HG02610 (cell line): ENCODE data around the gene FGGY.
A peak's percentile ranks its signal among the peaks of the same experiment; 100 is the strongest.
"Not testable (repeated sequence)": the region's sequence is repeated elsewhere in the genome, so short reads cannot be mapped to it uniquely, and the experiment has no call there.

Experiments used
- ATAC-seq: cut with Tn5 transposase; IDR thresholded peaks from one replicate; pipeline ENCODE4 v1.9.1; 2021; ENCODE audit warnings: mild to moderate bottlenecking, moderate library complexity; ENCODE audit not compliant: unreplicated experiment

The FGGY gene, protein sequence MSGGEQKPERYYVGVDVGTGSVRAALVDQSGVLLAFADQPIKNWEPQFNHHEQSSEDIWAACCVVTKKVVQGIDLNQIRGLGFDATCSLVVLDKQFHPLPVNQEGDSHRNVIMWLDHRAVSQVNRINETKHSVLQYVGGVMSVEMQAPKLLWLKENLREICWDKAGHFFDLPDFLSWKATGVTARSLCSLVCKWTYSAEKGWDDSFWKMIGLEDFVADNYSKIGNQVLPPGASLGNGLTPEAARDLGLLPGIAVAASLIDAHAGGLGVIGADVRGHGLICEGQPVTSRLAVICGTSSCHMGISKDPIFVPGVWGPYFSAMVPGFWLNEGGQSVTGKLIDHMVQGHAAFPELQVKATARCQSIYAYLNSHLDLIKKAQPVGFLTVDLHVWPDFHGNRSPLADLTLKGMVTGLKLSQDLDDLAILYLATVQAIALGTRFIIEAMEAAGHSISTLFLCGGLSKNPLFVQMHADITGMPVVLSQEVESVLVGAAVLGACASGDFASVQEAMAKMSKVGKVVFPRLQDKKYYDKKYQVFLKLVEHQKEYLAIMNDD

DNA sequence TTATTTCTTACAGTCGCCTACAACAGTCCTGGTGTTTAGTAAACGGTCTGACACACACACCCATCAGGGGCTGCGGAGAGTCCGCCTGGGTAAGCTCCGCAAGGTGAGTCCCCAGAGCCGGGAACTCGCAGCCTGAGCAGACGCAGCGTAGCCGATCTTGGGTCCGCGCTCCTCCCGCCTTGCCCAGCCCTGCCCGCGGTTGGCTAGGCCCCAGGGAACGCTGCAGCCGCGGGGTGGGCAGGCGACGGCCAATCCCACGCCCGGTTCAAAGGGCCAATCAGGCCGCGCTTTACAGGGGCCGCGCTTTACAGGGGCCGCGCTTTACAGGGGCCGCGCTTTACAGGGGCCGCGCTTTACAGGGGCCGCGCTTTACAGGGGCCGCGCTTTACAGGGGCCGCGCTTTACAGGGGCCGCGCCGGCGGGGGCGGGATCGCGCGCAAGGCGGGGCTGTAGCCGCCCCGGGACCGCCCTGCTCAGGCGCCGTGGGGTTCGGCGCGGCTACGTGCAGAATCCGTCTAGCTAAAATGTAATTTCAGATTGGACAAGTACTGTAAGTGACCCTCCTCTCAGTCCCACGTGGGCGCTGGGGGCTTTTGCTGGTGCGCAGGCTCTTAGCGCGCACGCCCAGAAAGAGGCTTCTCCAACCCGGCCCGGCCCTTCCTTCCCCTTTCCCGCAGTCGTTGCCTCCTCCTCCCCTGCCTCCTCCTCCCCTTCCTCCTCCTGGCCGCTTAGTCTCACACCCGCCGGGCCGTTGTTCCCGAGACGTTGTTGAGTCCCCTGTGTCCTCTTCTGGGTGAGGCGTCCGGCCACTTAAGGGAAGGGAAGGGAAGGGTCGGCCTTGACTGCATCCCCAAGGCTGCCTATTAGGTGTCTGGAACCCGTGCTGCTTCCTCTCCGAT, at the start of gene FGGY:
Gene FGGY (plus strand): TSS at position 737 of the 899 bp plus-strand sequence. CDS start 24,456 bp downstream, outside the sequence.
- ATAC-seq: peak; percentile 95

GRCh38 chr1:59248758-59249157, 48.1 kb upstream of the FGGY start:
- no peak for ATAC-seq

- no peak for ATAC-seq
These were observed 47.3 kb upstream of the FGGY start for GRCh38 chr1:59249396-59250137.

GRCh38 chr1:59251061-59251460, 45.8 kb upstream of the FGGY start:
- not testable (repeated sequence) for ATAC-seq

DNA sequence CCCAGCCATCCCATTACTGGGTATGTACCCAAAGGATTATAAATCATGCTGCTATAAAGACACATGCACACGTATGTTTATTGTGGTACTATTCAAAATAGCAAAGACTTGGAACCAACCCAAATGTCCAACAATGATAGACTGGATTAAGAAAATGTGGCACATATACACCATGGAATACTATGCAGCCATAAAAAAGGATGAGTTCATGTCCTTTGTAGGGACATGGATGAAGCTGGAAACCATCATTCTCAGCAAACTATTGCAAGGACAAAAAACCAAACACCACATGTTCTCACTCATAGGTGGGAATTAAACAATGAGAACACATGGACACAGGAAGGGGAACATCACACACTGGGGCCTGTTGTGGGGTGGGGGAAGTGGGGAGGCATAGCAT, 40.5 kb upstream of the FGGY start:
- not testable (repeated sequence) for ATAC-seq

GRCh38 chr1:59258412-59259032, 38.4 kb upstream of the FGGY start:
- ATAC-seq: no peak

DNA sequence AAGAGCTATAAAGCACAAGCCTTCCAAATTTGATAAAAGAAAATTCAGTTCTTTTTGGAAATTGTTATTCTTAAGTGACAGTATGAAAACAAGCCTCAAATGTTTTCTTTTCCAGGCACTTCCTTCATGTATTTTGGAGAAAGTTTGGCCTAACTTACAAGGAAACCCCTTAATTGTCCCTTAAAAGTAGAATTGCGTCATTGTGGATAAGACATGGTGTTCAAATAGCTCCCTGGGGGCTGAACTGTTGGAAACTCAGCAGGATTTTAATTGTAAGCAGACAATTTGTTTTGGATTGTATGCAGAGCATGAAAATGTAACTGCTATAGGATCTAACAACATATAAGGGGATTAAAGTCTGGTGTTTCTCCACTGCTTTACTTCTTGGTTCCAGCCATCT, 35.4 kb upstream of the FGGY start:
- ATAC-seq: no peak

DNA sequence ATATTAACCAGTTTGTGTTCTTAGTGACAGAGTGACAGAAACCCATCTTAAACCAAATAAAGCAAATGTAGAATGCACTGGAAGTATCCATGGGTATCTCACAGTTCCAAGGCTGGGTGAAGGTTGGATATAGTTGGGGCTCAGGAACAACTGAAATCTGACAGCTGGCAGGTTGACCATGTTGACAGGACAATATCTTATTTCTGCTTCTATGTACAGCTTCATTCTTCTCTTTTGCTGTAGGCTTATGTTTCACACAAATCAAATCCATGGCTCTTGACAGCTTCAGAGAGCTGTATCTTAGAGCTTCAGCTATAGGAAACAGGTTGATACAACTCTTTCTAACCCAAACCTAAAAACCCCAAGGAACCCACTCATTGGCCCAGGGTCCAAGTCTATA, 34.3 kb upstream of the FGGY start:
- ATAC-seq: no peak

- no peak for ATAC-seq
These were observed 33.8 kb upstream of the FGGY start for GRCh38 chr1:59263111-59263510.

DNA sequence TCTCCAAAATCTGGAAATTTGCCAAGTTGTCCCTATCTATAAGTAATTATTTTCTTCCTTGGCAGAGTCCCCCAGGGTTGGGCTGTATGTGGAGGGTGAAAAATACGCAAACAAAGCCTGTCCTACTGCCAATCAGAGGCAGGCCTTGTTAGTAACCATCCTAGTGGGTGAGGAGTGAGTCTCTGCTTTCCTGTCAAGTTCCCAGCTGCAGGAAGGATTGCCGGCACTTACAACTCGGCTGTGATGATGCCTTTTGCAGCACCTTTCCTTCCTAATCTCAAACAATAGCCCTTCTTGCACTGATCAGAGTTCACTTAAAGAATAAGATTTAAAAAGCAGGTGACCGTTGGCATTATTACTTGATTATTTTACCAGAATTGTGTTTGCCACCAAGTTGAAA, 31.3 kb upstream of the FGGY start:
- no peak for ATAC-seq

- peak; percentile 86 for ATAC-seq
These were observed 30.5 kb upstream of the FGGY start for GRCh38 chr1:59266180-59266926.

DNA sequence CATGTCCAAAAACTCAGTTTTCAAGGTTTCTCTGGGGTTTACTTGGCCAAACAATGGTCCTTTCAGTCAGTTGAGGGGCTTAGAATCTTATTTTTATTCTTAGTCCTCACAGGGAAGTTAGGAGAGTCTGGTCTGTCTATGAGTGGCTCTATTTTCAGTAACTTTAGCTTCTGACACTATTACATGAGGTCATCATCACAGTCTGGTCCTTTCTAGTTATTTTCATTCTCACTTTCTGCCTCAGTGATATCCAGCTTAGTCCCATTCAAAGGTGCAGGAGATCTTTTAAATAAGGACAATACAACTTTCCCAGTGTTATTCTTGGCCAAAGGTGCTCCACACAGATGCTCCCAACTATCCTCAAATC, 30.0 kb upstream of the FGGY start:
- peak; percentile 61 for ATAC-seq

DNA sequence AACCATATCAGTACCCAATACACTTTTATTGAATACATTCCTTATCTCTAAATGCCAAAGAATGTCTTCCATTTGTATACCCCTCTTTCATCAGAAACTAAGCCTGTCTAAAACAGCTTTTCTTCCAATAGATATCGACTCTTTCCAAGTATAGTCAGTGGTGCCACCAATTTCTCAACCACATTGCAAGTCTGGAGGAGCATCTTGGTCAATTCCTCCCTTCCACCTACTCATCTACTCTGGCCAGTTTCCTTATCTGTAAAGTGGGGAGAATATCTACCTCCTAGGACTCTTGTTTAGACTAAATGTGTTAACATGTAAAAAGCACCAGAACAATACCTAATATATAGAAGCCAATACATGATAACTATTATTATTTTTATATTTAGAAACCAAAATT, 28.5 kb upstream of the FGGY start:
- ATAC-seq: no peak

GRCh38 chr1:59271561-59272260, 25.2 kb upstream of the FGGY start:
- peak; percentile 42 for ATAC-seq

- peak; percentile 88 for ATAC-seq
These were observed 24.4 kb upstream of the FGGY start for GRCh38 chr1:59272507-59272906.

GRCh38 chr1:59276439-59276851, 20.4 kb upstream of the FGGY start:
- ATAC-seq: no peak

GRCh38 chr1:59278780-59279354, 18.0 kb upstream of the FGGY start:
- ATAC-seq: no peak

GRCh38 chr1:59279645-59280044, 17.2 kb upstream of the FGGY start:
- ATAC-seq: no peak

- no peak for ATAC-seq
These were observed 13.9 kb upstream of the FGGY start for GRCh38 chr1:59282951-59283350.
